Keratinocyte (primary cell): ENCODE results near the gene DEPDC5. TPM values are rescaled to one million over a fixed set of nuclear protein-coding genes. Genes with fewer than 3 reads are reported as not detected.
"Not testable (repeated sequence)": the region's sequence is repeated elsewhere in the genome, so short reads cannot be mapped to it uniquely, and the experiment has no call there.

Experiments
- DNase-seq: peaks from one replicate; pipeline ENCODE4 v3.0.0-alpha.2; 2011; ENCODE audit warnings: low read depth, missing footprints, low spot score
- FAIRE-seq: peaks from 2 replicates; lab custom pipeline; 2011; peaks lifted over from hg19 to GRCh38; lab: Jason Lieb, UNC
- H2AFZ ChIP-seq: 2 replicates; pipeline ENCODE4 v1.6.0; 2012; ENCODE audit warnings: low read length, control low read depth, inconsistent platforms; ENCODE audit not compliant: control insufficient read depth
- H3K27ac ChIP-seq: 2 replicates; pipeline ENCODE4 v1.5.1; 2011; ENCODE audit warnings: low read length; ENCODE audit not compliant: control insufficient read depth, insufficient read depth
- H3K27me3 ChIP-seq: 3 replicates; pipeline ENCODE4 v1.6.0; 2011; ENCODE audit warnings: low read length; ENCODE audit not compliant: control insufficient read depth, insufficient read depth; ENCODE audit errors: extremely low read depth
- H3K36me3 ChIP-seq, 2 experiments: 2 replicates in 1 of 2; 3 replicates in 1 of 2; pipeline ENCODE4 v1.5.1; 2011; ENCODE audit warnings: low read length in 2 of 2, mild to moderate bottlenecking in 1 of 2; ENCODE audit not compliant: control insufficient read depth in 2 of 2, insufficient read depth in 2 of 2; ENCODE audit errors: extremely low read depth in 1 of 2
- H3K4me1 ChIP-seq: 3 replicates; pipeline ENCODE4 v1.5.1; 2011; ENCODE audit warnings: low read length; ENCODE audit not compliant: control insufficient read depth, insufficient read depth; ENCODE audit errors: extremely low read depth
- H3K4me2 ChIP-seq: 3 replicates; pipeline ENCODE4 v1.6.0; 2011; ENCODE audit warnings: low read depth, low read length; ENCODE audit not compliant: control insufficient read depth, insufficient read depth; ENCODE audit errors: extremely low read depth
- H3K4me3 ChIP-seq, 3 experiments: fragments of 200-600 bp in 1 of 3; sonication (generic) in 1 of 3; 2 replicates in 2 of 3; 3 replicates in 1 of 3; pipeline ENCODE4 v1.5.1; 2011 to 2016; ENCODE audit warnings: low read length in 3 of 3, mild to moderate bottlenecking in 3 of 3, control low read depth in 2 of 3, inconsistent platforms in 1 of 3, low read depth in 1 of 3, mixed read lengths in 1 of 3, mixed run types in 1 of 3, moderate library complexity in 1 of 3; ENCODE audit not compliant: control insufficient read depth in 2 of 3, insufficient read depth in 2 of 3; ENCODE audit errors: extremely low read depth in 1 of 3
- H3K79me2 ChIP-seq: 2 replicates; pipeline ENCODE4 v1.6.0; 2012; ENCODE audit warnings: low read length; ENCODE audit not compliant: control insufficient read depth, insufficient read depth
- H3K9ac ChIP-seq: 3 replicates; pipeline ENCODE4 v1.6.0; 2011; ENCODE audit warnings: low read length; ENCODE audit not compliant: control insufficient read depth, insufficient read depth; ENCODE audit errors: extremely low read depth
- H3K9me1 ChIP-seq: 3 replicates; pipeline ENCODE4 v1.6.0; 2011; ENCODE audit warnings: low read length; ENCODE audit not compliant: control insufficient read depth, insufficient read depth; ENCODE audit errors: extremely low read depth
- H3K9me3 ChIP-seq: 2 replicates; pipeline ENCODE4 v1.5.1; 2012; ENCODE audit warnings: low read depth, low read length; ENCODE audit not compliant: control insufficient read depth
- H4K20me1 ChIP-seq: 3 replicates; pipeline ENCODE4 v1.6.0; 2011; ENCODE audit warnings: low read length; ENCODE audit not compliant: control insufficient read depth, insufficient read depth; ENCODE audit errors: extremely low read depth
- CTCF ChIP-seq, 3 experiments: IDR thresholded peaks in 1 of 3; conservative IDR thresholded peaks in 1 of 3; optimal IDR thresholded peaks in 1 of 3; 2 replicates in 2 of 3; 3 replicates in 1 of 3; pipeline versions ENCODE3 to v1.5.1; 2011; ENCODE audit warnings: low read length in 3 of 3, mild to moderate bottlenecking in 3 of 3, moderate library complexity in 2 of 3, control low read depth in 1 of 3, inconsistent platforms in 1 of 3; ENCODE audit not compliant: insufficient read depth in 2 of 3; ENCODE audit errors: extremely low read depth in 1 of 3
- EZH2 ChIP-seq: IDR thresholded peaks from one replicate; pipeline ENCODE4 v1.6.1; 2012; ENCODE audit warnings: inconsistent platforms, mild to moderate bottlenecking, low read length, moderate library complexity
- dilution Hi-C: fragments of 300-500 bp; cut with MboI; formaldehyde crosslinking; loops from one replicate; pipeline ENCODE4 v1.7.0; 2020; ENCODE audit warnings: low sequenced_read_pairs; ENCODE audit not compliant: extremely low pct_ligation_motif_present
- polyA plus RNA-seq, 5 experiments: library from polyadenylated mRNA; depleted of rRNA in 3 of 5; stranded (reverse) in 3 of 5; stranded (forward) in 1 of 5; unstranded in 1 of 5; fragments of >200 nt; gene quantifications; 1 replicate in 1 of 5; 2 replicates in 3 of 5; 3 replicates in 1 of 5; pipeline versions ENCODE4 v1.2.1 to v1.2.3, GENCODE V29; 2011 to 2012; ENCODE audit warnings: missing spikeins in 2 of 5, low read depth in 1 of 5, low replicate concordance in 1 of 5

DEPDC5 gene
- polyA plus RNA-seq, 1 donor (not counting 4 experiments of a cell fraction or from before 2014, with no cell fraction given): 9.7 TPM

DNA sequence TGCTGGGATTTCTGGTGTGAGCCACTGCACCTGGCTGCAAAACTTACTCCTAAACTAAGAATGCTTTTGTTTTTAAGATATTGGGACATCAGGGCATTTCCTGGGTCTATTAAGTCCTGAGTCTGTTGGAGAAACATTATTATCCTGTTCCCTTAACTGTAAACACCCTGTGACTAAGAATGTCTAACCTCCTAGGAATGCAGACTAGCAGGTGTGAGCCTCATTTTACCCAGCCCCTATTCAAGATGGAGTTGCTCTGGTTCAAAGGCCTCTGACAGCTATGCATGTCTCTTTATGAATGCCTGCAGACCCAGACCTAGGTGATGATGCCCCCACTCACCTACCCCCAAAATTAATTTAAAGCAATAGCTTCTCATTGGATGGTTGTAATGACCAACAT lies 46.2 kb downstream of the DEPDC5 start:
- Histone ChIP-seq H4K20me1 (no peaks in the 10 kb centered on the region), H3K27ac (peak overlapping the region; percentile 86), H3K4me3 (no peak overlapping the region), H3K79me2 (no peaks in the 10 kb centered on the region), H3K4me2 (no peak overlapping the region), H2AFZ (no peak overlapping the region), H3K36me3 (peaks cover 5 to 12% of the 10 kb centered on the region in 2 experiments), H3K27me3 (no peaks in the 10 kb centered on the region), H3K9me3 (no peaks in the 10 kb centered on the region), H3K9me1 (no peaks in the 10 kb centered on the region), H3K9ac (no peak overlapping the region), H3K4me1 (peaks cover 5% of the 10 kb centered on the region)
- no peak for TF ChIP-seq EZH2
- no peak for TF ChIP-seq CTCF (optimal IDR thresholded peaks at IDR 0.05 in 1 of 3, IDR thresholded peaks at IDR 0.05 in 1 of 3, conservative IDR thresholded peaks at IDR 0.05 in 1 of 3; ENCODE audit: extremely low read depth in 1 of 3, insufficient read depth in 2 of 3, low read length in 3 of 3)
- dilution Hi-C loops: no loop called here
- peak; percentile 57 for DNase-seq
- FAIRE-seq: peak; percentile 84

- H3K9me3 ChIP-seq, H3K4me2 ChIP-seq, dilution Hi-C loops, H3K4me1 ChIP-seq, H3K9me1 ChIP-seq, H3K27ac ChIP-seq, H3K4me3 ChIP-seq, H4K20me1 ChIP-seq, H3K9ac ChIP-seq, H2AFZ ChIP-seq, DNase-seq, FAIRE-seq, H3K79me2 ChIP-seq, H3K27me3 ChIP-seq: not testable (repeated sequence)
- peaks cover 8 to 12% of the 10 kb centered on the region in 2 experiments for H3K36me3 ChIP-seq
Measured at GRCh38 chr22:31800861-31801260, 47.0 kb downstream of the DEPDC5 start.

- Histone ChIP-seq H3K9me1 (no peaks in the 10 kb centered on the region), H4K20me1 (no peaks in the 10 kb centered on the region), H3K79me2 (no peaks in the 10 kb centered on the region), H3K27ac (no peak overlapping the region), H3K27me3 (no peaks in the 10 kb centered on the region), H3K36me3 (peaks cover 10 to 12% of the 10 kb centered on the region in 2 experiments), H3K4me2 (no peak overlapping the region), H3K9ac (no peak overlapping the region), H3K9me3 (no peaks in the 10 kb centered on the region), H2AFZ (no peak overlapping the region), H3K4me1 (peaks cover 5% of the 10 kb centered on the region), H3K4me3 (no peak overlapping the region)
- no peak for DNase-seq
- dilution Hi-C loops: no loop called here
- TF ChIP-seq CTCF (optimal IDR thresholded peaks at IDR 0.05 in 1 of 3, IDR thresholded peaks at IDR 0.05 in 1 of 3, conservative IDR thresholded peaks at IDR 0.05 in 1 of 3; ENCODE audit: extremely low read depth in 1 of 3, insufficient read depth in 2 of 3, low read length in 3 of 3) (no peak), EZH2 (no peak)
- no peak for FAIRE-seq
Measured at GRCh38 chr22:31802575-31802974, 48.8 kb downstream of the DEPDC5 start.
